ENCODE results near the gene PCBP3. TPM values are rescaled to one million over a fixed set of nuclear protein-coding genes. Genes with fewer than 3 reads are reported as not detected.

The PCBP3 gene
- polyA plus RNA-seq, 1 donor from 2014 or later, result 1.7 TPM

DNA sequence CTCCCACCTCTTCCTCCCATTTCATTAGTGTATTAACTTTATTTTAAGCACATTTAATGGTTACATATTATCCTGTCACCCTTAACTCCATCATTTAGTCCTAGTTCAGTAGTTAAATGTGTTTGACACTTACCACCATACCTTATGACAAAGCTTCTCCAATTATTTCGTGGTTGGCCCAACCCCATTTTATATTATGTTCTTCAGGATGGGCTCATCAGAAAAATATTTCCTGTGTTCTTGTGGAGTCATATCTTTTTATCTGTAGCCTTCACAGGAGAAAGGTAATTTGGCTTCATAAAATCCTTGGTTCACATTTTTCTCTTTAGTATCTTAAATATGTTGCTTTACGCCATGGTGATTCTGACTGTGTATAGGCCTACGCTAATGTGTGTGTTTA lies 195.7 kb downstream of the PCBP3 start:
- no peak overlapping the region for H3K4me3 ChIP-seq (ENCODE audit: low read length)
- H3K27ac ChIP-seq (ENCODE audit: low read length), result no peak overlapping the region
- no peaks in the 10 kb centered on the region for H3K9me2 ChIP-seq (ENCODE audit: insufficient read depth, low read length)
- no peaks in the 10 kb centered on the region for H3K9me3 ChIP-seq (ENCODE audit: low read length)
- TF ChIP-seq MXI1 (conservative IDR thresholded peaks at IDR 0.05; ENCODE audit: poor library complexity, severe bottlenecking), result no peak
- no peak for TF ChIP-seq RAD21 (conservative IDR thresholded peaks at IDR 0.05)
- TF ChIP-seq EP300 (conservative IDR thresholded peaks at IDR 0.05; ENCODE audit: poor library complexity, severe bottlenecking), result no peak
- TF ChIP-seq EZH2 (IDR thresholded peaks at IDR 0.05; ENCODE audit: borderline replicate concordance, insufficient read depth, low read length, poor library complexity, severe bottlenecking), result no peak
- TF ChIP-seq TAF1 (IDR thresholded peaks at IDR 0.05; ENCODE audit: low read depth), result no peak
- no peak for TF ChIP-seq CTCF (IDR thresholded peaks at IDR 0.05; ENCODE audit: poor library complexity, severe bottlenecking)
- no peak for TF ChIP-seq POLR2AphosphoS5 (IDR thresholded peaks at IDR 0.05)
- no peak for TF ChIP-seq SMC3 (conservative IDR thresholded peaks at IDR 0.05; ENCODE audit: poor library complexity)
- no peak for TF ChIP-seq REST (IDR thresholded peaks at IDR 0.05; ENCODE audit: borderline replicate concordance)
- no peaks in the 10 kb centered on the region for H3K79me2 ChIP-seq (replicated peaks; ENCODE audit: insufficient read depth, low read length)
- no peaks in the 10 kb centered on the region for H3K36me3 ChIP-seq (ENCODE audit: insufficient read depth, low read length)
- no peak overlapping the region for H2AFZ ChIP-seq (ENCODE audit: low read depth, low read length)
- H3K4me2 ChIP-seq (ENCODE audit: low read length), result no peak overlapping the region
- no peaks in the 10 kb centered on the region for H4K20me1 ChIP-seq (ENCODE audit: insufficient read depth)
- H3K27me3 ChIP-seq (ENCODE audit: insufficient read depth, low read depth, low read length), result no peaks in the 10 kb centered on the region
- no peak overlapping the region for H3K9ac ChIP-seq (ENCODE audit: low read length)
- no peaks in the 10 kb centered on the region for H3F3A ChIP-seq (ENCODE audit: insufficient read depth, low read length, poor library complexity, severe bottlenecking)

DNA sequence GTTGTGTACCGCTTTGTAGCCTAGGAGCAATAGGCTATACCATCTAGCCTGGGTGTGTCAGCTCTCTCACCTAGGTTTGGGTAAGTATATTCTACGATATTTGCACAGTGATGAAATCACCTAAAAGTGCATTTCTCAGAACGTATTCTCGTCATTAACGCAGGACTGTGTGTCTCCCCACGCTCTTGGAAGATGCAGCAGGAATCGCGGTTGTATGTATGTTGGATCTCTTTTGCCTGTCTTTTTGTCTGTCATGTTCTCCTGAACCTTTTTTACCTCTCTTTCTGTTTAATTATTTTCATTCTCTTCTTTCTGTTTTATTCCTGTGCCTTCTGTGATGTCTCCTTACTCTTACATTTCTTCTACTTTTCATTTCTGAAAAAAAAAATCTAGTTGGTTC lies 197.5 kb downstream of the PCBP3 start:
- TF ChIP-seq MXI1 (conservative IDR thresholded peaks at IDR 0.05; ENCODE audit: poor library complexity, severe bottlenecking), result no peak
- no peak for TF ChIP-seq EZH2 (IDR thresholded peaks at IDR 0.05; ENCODE audit: borderline replicate concordance, insufficient read depth, low read length, poor library complexity, severe bottlenecking)
- TF ChIP-seq POLR2AphosphoS5 (IDR thresholded peaks at IDR 0.05), result no peak
- no peak for TF ChIP-seq CTCF (IDR thresholded peaks at IDR 0.05; ENCODE audit: poor library complexity, severe bottlenecking)
- TF ChIP-seq SMC3 (conservative IDR thresholded peaks at IDR 0.05; ENCODE audit: poor library complexity), result no peak
- no peak for TF ChIP-seq TAF1 (IDR thresholded peaks at IDR 0.05; ENCODE audit: low read depth)
- TF ChIP-seq EP300 (conservative IDR thresholded peaks at IDR 0.05; ENCODE audit: poor library complexity, severe bottlenecking), result no peak
- no peak for TF ChIP-seq REST (IDR thresholded peaks at IDR 0.05; ENCODE audit: borderline replicate concordance)
- no peak for TF ChIP-seq RAD21 (conservative IDR thresholded peaks at IDR 0.05)
- no peaks in the 10 kb centered on the region for H3K9me2 ChIP-seq (ENCODE audit: insufficient read depth, low read length)
- no peaks in the 10 kb centered on the region for H3K36me3 ChIP-seq (ENCODE audit: insufficient read depth, low read length)
- H3K4me3 ChIP-seq (ENCODE audit: low read length), result no peak overlapping the region
- H3K27ac ChIP-seq (ENCODE audit: low read length), result no peak overlapping the region
- H3K9ac ChIP-seq (ENCODE audit: low read length), result no peak overlapping the region
- no peak overlapping the region for H3K4me2 ChIP-seq (ENCODE audit: low read length)
- H3F3A ChIP-seq (ENCODE audit: insufficient read depth, low read length, poor library complexity, severe bottlenecking), result no peaks in the 10 kb centered on the region
- no peaks in the 10 kb centered on the region for H3K79me2 ChIP-seq (replicated peaks; ENCODE audit: insufficient read depth, low read length)
- no peaks in the 10 kb centered on the region for H3K9me3 ChIP-seq (ENCODE audit: low read length)
- no peaks in the 10 kb centered on the region for H3K27me3 ChIP-seq (ENCODE audit: insufficient read depth, low read depth, low read length)
- H4K20me1 ChIP-seq (ENCODE audit: insufficient read depth), result no peaks in the 10 kb centered on the region
- no peak overlapping the region for H2AFZ ChIP-seq (ENCODE audit: low read depth, low read length)

Measured in neural cell (in vitro differentiated cells).